GM18508 (cell line): Measurements from ENCODE around the gene GREB1.

Source experiments
- ATAC-seq: cut with Tn5 transposase; IDR thresholded peaks from one replicate; pipeline ENCODE4 v1.9.1; 2021; ENCODE audit warnings: moderate number of reproducible peaks; ENCODE audit not compliant: insufficient read depth, unreplicated experiment

GREB1 gene

GRCh38 chr2:11592671-11593574, 59.1 kb downstream of the GREB1 start:
- no peak for ATAC-seq

GRCh38 chr2:11596801-11597200, 63.0 kb downstream of the GREB1 start:
- no peak for ATAC-seq

- ATAC-seq, result no peak
Observed at GRCh38 chr2:11597538-11598225, 63.8 kb downstream of the GREB1 start.

- ATAC-seq, result no peak
Observed at GRCh38 chr2:11598228-11598731, 64.4 kb downstream of the GREB1 start.

- ATAC-seq, result no peak
Observed at GRCh38 chr2:11602563-11603204, 68.8 kb downstream of the GREB1 start.

GRCh38 chr2:11610624-11611242, 76.9 kb downstream of the GREB1 start:
- no peak for ATAC-seq

GRCh38 chr2:11611251-11611650, 77.4 kb downstream of the GREB1 start:
- no peak for ATAC-seq

- ATAC-seq, result no peak
Observed at GRCh38 chr2:11612553-11613215, 78.8 kb downstream of the GREB1 start.

- ATAC-seq, result no peak
Observed at GRCh38 chr2:11613297-11613696, 79.5 kb downstream of the GREB1 start.

- no peak for ATAC-seq
Observed at GRCh38 chr2:11615209-11615608, 81.4 kb downstream of the GREB1 start.

GRCh38 chr2:11616097-11616687, 82.3 kb downstream of the GREB1 start:
- ATAC-seq, result no peak

GRCh38 chr2:11616851-11617415, 83.1 kb downstream of the GREB1 start:
- no peak for ATAC-seq

- ATAC-seq, result no peak
Observed at GRCh38 chr2:11617527-11617926, 83.7 kb downstream of the GREB1 start.

GRCh38 chr2:11617984-11618707, 84.3 kb downstream of the GREB1 start:
- no peak for ATAC-seq

GRCh38 chr2:11618708-11619062, 84.8 kb downstream of the GREB1 start:
- ATAC-seq, result no peak

GRCh38 chr2:11621410-11621809, 87.6 kb downstream of the GREB1 start:
- ATAC-seq, result no peak

GRCh38 chr2:11622611-11623010, 88.8 kb downstream of the GREB1 start:
- ATAC-seq, result no peak

- ATAC-seq, result no peak
Observed at GRCh38 chr2:11624893-11625292, 91.0 kb downstream of the GREB1 start.

GRCh38 chr2:11625671-11626070, 91.8 kb downstream of the GREB1 start:
- ATAC-seq, result no peak
